Measurements from ENCODE around the gene HS3ST2.

HS3ST2 gene

GRCh38 chr16:22859925-22860324 is 46.0 kb downstream of the HS3ST2 start:
- H3K36me3 ChIP-seq (ENCODE audit: control insufficient read depth, insufficient read depth, low read length), result no peaks in the 10 kb centered on the region
- H3K4me1 ChIP-seq (ENCODE audit: control insufficient read depth, insufficient read depth, low read length), result no peaks in the 10 kb centered on the region
- no peak overlapping the region for H3K9ac ChIP-seq (ENCODE audit: low read length)
- no peak overlapping the region for H3K4me3 ChIP-seq (ENCODE audit: low read length)
- H3K27me3 ChIP-seq (ENCODE audit: control insufficient read depth, insufficient read depth, low read length), result no peaks in the 10 kb centered on the region
- no peak overlapping the region for H3K27ac ChIP-seq (ENCODE audit: low read depth, low read length)

- no peaks in the 10 kb centered on the region for H3K36me3 ChIP-seq (ENCODE audit: control insufficient read depth, insufficient read depth, low read length)
- H3K9ac ChIP-seq (ENCODE audit: low read length), result no peak overlapping the region
- H3K4me3 ChIP-seq (ENCODE audit: low read length), result no peak overlapping the region
- H3K27ac ChIP-seq (ENCODE audit: low read depth, low read length), result no peak overlapping the region
- H3K4me1 ChIP-seq (ENCODE audit: control insufficient read depth, insufficient read depth, low read length), result no peaks in the 10 kb centered on the region
- H3K27me3 ChIP-seq (ENCODE audit: control insufficient read depth, insufficient read depth, low read length), result no peaks in the 10 kb centered on the region
Observed at GRCh38 chr16:22861580-22861979, 47.6 kb downstream of the HS3ST2 start.

GRCh38 chr16:22862046-22862445 is 48.1 kb downstream of the HS3ST2 start:
- H3K27ac ChIP-seq (ENCODE audit: low read depth, low read length), result no peak overlapping the region
- H3K9ac ChIP-seq (ENCODE audit: low read length), result no peak overlapping the region
- H3K4me1 ChIP-seq (ENCODE audit: control insufficient read depth, insufficient read depth, low read length), result no peaks in the 10 kb centered on the region
- H3K36me3 ChIP-seq (ENCODE audit: control insufficient read depth, insufficient read depth, low read length), result no peaks in the 10 kb centered on the region
- H3K4me3 ChIP-seq (ENCODE audit: low read length), result no peak overlapping the region
- H3K27me3 ChIP-seq (ENCODE audit: control insufficient read depth, insufficient read depth, low read length), result no peaks in the 10 kb centered on the region

DNA sequence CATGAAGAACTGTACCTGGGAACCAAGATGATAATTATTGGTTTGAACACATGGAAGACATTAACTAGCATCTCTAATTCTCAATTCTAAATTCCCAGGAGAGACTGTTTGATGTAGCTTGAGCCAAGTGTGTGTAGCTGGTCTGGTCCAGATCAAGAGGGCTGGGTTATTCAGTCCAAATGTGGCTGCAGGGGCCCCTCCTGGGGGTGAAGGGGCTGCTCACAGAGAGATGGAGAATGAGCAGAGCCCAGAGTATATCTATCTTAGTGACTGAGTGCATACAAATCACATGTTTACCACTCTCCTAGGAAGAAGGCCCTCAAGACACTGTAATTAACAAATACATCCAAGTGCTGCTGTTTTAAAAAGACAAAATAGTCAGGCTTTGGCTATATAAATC is 50.4 kb downstream of the HS3ST2 start:
- H3K4me1 ChIP-seq (ENCODE audit: control insufficient read depth, insufficient read depth, low read length), result no peaks in the 10 kb centered on the region
- H3K27ac ChIP-seq (ENCODE audit: low read depth, low read length), result no peak overlapping the region
- H3K4me3 ChIP-seq (ENCODE audit: low read length), result no peak overlapping the region
- H3K9ac ChIP-seq (ENCODE audit: low read length), result no peak overlapping the region
- no peaks in the 10 kb centered on the region for H3K27me3 ChIP-seq (ENCODE audit: control insufficient read depth, insufficient read depth, low read length)
- H3K36me3 ChIP-seq (ENCODE audit: control insufficient read depth, insufficient read depth, low read length), result no peaks in the 10 kb centered on the region

GRCh38 chr16:22868593-22869224 is 54.7 kb downstream of the HS3ST2 start:
- no peaks in the 10 kb centered on the region for H3K4me1 ChIP-seq (ENCODE audit: control insufficient read depth, insufficient read depth, low read length)
- no peak overlapping the region for H3K4me3 ChIP-seq (ENCODE audit: low read length)
- no peak overlapping the region for H3K27ac ChIP-seq (ENCODE audit: low read depth, low read length)
- no peaks in the 10 kb centered on the region for H3K27me3 ChIP-seq (ENCODE audit: control insufficient read depth, insufficient read depth, low read length)
- H3K36me3 ChIP-seq (ENCODE audit: control insufficient read depth, insufficient read depth, low read length), result no peaks in the 10 kb centered on the region
- no peak overlapping the region for H3K9ac ChIP-seq (ENCODE audit: low read length)

GRCh38 chr16:22871861-22872260 is 57.9 kb downstream of the HS3ST2 start:
- Histone ChIP-seq H3K4me3 (ENCODE audit: low read length) (no peak overlapping the region), H3K36me3 (ENCODE audit: control insufficient read depth, insufficient read depth, low read length) (no peaks in the 10 kb centered on the region), H3K4me1 (ENCODE audit: control insufficient read depth, insufficient read depth, low read length) (no peaks in the 10 kb centered on the region)

DNA sequence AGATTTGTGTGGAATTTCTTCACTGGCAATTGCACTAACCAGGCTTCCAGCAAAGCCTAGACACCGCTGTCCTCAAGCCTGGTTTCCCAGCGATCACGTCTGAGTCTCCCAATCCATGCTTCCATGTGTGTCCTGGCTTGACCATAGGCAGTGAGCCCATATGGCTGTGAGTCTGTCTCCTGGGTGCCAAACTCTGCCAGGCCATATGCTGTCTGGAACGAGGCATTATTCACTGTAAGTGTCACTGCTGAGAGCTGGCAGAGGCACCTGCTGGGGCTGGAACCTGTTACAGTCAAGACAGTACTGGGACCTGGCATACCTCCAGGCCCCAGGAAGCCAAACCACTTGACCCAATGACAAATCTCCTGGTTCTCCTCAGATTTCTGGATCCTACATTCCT is 60.4 kb downstream of the HS3ST2 start:
- H3K4me1 ChIP-seq (ENCODE audit: control insufficient read depth, insufficient read depth, low read length), result no peaks in the 10 kb centered on the region
- no peaks in the 10 kb centered on the region for H3K36me3 ChIP-seq (ENCODE audit: control insufficient read depth, insufficient read depth, low read length)
- H3K4me3 ChIP-seq (ENCODE audit: low read length), result no peak overlapping the region
- H3K27me3 ChIP-seq (ENCODE audit: control insufficient read depth, insufficient read depth, low read length), result no peaks in the 10 kb centered on the region
- H3K27ac ChIP-seq (ENCODE audit: low read depth, low read length), result no peak overlapping the region
- no peak overlapping the region for H3K9ac ChIP-seq (ENCODE audit: low read length)

More at GRCh38 chr16:22871861-22872260, 57.9 kb downstream of the HS3ST2 start:
- no peak overlapping the region for H3K27ac ChIP-seq (ENCODE audit: low read depth, low read length)
- no peaks in the 10 kb centered on the region for H3K27me3 ChIP-seq (ENCODE audit: control insufficient read depth, insufficient read depth, low read length)
- no peak overlapping the region for H3K9ac ChIP-seq (ENCODE audit: low read length)

GRCh38 chr16:22878955-22879354 is 65.0 kb downstream of the HS3ST2 start:
- H3K4me1 ChIP-seq (ENCODE audit: control insufficient read depth, insufficient read depth, low read length), result no peaks in the 10 kb centered on the region
- H3K27me3 ChIP-seq (ENCODE audit: control insufficient read depth, insufficient read depth, low read length), result no peaks in the 10 kb centered on the region
- H3K36me3 ChIP-seq (ENCODE audit: control insufficient read depth, insufficient read depth, low read length), result no peaks in the 10 kb centered on the region
- H3K27ac ChIP-seq (ENCODE audit: low read depth, low read length), result no peak overlapping the region
- H3K9ac ChIP-seq (ENCODE audit: low read length), result no peak overlapping the region
- no peak overlapping the region for H3K4me3 ChIP-seq (ENCODE audit: low read length)

DNA sequence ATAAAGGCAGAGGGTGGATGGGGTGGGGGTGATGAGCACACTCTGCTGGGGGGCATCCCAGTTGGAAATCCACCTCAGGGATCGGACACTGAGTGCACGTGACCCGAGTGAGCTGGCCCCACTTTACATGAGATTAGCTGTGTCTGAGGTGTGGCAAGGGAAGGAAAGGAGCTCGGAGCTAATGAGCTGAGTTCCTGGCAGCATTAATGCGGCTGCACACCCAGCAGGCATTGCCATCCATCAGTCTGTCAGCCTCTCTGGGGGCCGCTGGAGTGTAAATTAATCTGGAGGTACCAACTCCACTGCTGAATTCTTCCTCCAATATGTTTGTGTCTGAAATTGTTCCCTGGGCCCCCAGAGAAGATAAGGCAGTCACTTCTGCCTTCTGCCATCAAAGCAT is 65.5 kb downstream of the HS3ST2 start:
- Histone ChIP-seq H3K27ac (ENCODE audit: low read depth, low read length) (no peak overlapping the region), H3K36me3 (ENCODE audit: control insufficient read depth, insufficient read depth, low read length) (no peaks in the 10 kb centered on the region), H3K4me1 (ENCODE audit: control insufficient read depth, insufficient read depth, low read length) (no peaks in the 10 kb centered on the region), H3K4me3 (ENCODE audit: low read length) (no peak overlapping the region), H3K27me3 (ENCODE audit: control insufficient read depth, insufficient read depth, low read length) (no peaks in the 10 kb centered on the region), H3K9ac (ENCODE audit: low read length) (no peak overlapping the region)

DNA sequence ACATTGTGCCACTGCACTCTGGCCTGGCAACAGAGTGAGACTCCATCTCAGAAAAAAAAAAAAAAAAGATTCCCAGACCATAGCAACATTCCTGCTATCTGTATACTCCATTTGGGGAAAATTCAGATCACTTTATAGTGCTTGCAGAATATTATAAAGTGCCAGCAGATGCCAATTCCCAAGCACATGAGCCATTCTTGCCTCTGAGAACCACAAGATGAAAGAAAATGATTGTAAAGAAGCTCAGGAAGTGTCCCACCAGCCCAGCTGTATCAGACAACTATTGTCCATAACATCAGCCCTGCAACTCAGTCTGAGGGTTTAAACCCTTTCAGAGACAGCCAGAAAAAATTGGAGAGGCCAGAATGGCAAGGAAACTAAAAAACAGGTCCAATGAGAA is 69.0 kb downstream of the HS3ST2 start:
- H3K27ac ChIP-seq (ENCODE audit: low read depth, low read length), result no peak overlapping the region
- no peaks in the 10 kb centered on the region for H3K4me1 ChIP-seq (ENCODE audit: control insufficient read depth, insufficient read depth, low read length)
- no peak overlapping the region for H3K4me3 ChIP-seq (ENCODE audit: low read length)
- H3K36me3 ChIP-seq (ENCODE audit: control insufficient read depth, insufficient read depth, low read length), result no peaks in the 10 kb centered on the region
- H3K27me3 ChIP-seq (ENCODE audit: control insufficient read depth, insufficient read depth, low read length), result no peaks in the 10 kb centered on the region
- no peak overlapping the region for H3K9ac ChIP-seq (ENCODE audit: low read length)

GRCh38 chr16:22885951-22886350 is 72.0 kb downstream of the HS3ST2 start:
- no peaks in the 10 kb centered on the region for H3K4me1 ChIP-seq (ENCODE audit: control insufficient read depth, insufficient read depth, low read length)
- H3K27ac ChIP-seq (ENCODE audit: low read depth, low read length), result no peak overlapping the region
- no peak overlapping the region for H3K9ac ChIP-seq (ENCODE audit: low read length)
- no peak overlapping the region for H3K4me3 ChIP-seq (ENCODE audit: low read length)
- H3K36me3 ChIP-seq (ENCODE audit: control insufficient read depth, insufficient read depth, low read length), result no peaks in the 10 kb centered on the region
- no peaks in the 10 kb centered on the region for H3K27me3 ChIP-seq (ENCODE audit: control insufficient read depth, insufficient read depth, low read length)

- Histone ChIP-seq H3K27ac (ENCODE audit: low read depth, low read length) (no peak overlapping the region), H3K9ac (ENCODE audit: low read length) (no peak overlapping the region), H3K27me3 (ENCODE audit: control insufficient read depth, insufficient read depth, low read length) (no peaks in the 10 kb centered on the region), H3K4me3 (ENCODE audit: low read length) (no peak overlapping the region), H3K4me1 (ENCODE audit: control insufficient read depth, insufficient read depth, low read length) (no peaks in the 10 kb centered on the region), H3K36me3 (ENCODE audit: control insufficient read depth, insufficient read depth, low read length) (no peaks in the 10 kb centered on the region)
Observed at GRCh38 chr16:22886927-22887326, 73.0 kb downstream of the HS3ST2 start.

DNA sequence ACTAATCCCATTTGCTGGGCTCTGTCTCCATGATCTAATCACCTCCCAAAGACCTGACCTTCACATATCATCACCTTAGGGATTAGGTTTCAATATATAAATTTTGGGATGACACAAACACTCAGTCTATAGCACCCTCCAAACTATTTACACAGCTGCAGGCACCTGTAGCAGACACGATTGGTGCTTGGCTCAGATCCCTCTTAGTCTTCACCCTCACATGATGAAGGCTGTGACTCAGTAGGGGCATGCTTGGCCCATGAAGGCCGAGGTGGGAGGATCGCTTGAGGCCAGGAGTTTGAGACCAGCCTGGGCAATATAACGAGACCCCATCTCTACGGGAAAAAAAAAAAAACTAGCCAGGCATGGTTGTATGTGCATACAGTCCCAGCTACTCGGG is 73.5 kb downstream of the HS3ST2 start:
- Histone ChIP-seq H3K27ac (ENCODE audit: low read depth, low read length) (no peak overlapping the region), H3K4me3 (ENCODE audit: low read length) (no peak overlapping the region), H3K4me1 (ENCODE audit: control insufficient read depth, insufficient read depth, low read length) (no peaks in the 10 kb centered on the region), H3K9ac (ENCODE audit: low read length) (no peak overlapping the region), H3K27me3 (ENCODE audit: control insufficient read depth, insufficient read depth, low read length) (no peaks in the 10 kb centered on the region), H3K36me3 (ENCODE audit: control insufficient read depth, insufficient read depth, low read length) (no peaks in the 10 kb centered on the region)
